ENCODE results near the gene CCND2. TPM values are rescaled to one million over a fixed set of nuclear protein-coding genes. Genes with fewer than 3 reads are reported as not detected.

Gene CCND2
- total and polyA plus RNA-seq, 2 of the 4 experiments (the other 2 are of a cell fraction): 1.1 to 2.3 TPM

DNA sequence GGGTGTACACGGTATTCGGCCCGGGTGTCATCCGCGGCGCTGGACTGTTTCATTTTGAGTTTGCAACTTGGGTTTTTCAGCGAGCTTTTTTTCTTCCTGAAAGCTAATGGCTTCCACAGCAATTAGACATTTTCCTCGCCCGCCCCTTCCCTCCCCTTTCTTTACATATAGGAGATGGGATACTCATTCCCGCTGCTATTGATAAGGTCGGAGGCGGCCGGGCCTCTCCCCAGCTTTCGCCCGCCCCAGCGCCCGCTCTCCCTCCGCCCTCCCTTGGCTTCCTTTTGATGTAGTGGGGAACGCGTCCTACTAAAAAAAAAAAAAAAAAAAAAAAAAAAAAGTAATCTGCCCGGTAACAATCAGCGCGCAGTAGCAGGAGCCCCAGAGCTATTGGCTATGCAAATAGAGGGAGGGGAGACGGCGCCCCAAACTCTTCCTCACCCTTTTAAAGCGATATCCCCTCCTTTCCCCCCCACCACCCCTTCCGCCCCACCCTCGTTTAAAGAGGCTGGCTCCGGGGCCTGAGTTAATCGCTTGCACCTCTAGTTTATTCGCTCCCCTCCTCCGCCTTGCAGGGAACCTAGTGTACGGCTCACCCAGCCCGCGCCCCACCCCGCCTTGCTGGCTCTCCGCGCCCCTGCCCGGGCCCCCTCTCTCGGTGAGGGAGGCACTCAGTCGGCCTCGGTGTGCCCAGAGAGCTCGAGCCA is 1.7 kb upstream of the CCND2 start:
- Histone ChIP-seq H3K4me1 (ENCODE audit: control insufficient read depth, insufficient read depth, low read length) (peaks cover 3% of the 10 kb centered on the region; the same call in 1 of the 2 replicates), H4K8ac (ENCODE audit: low read depth in 2 of 2, low read length in 2 of 2) (no peak overlapping the region), H3K18ac (ENCODE audit: low read depth, low read length) (no peak overlapping the region), H3K4me2 (ENCODE audit: low read depth, low read length) (peak overlapping the region; percentile 36; the same call in 1 of the 2 replicates), H4K91ac (ENCODE audit: insufficient read depth, low read depth, low read length) (no peak overlapping the region), H4K20me1 (ENCODE audit: insufficient read depth, low read length) (no peaks in the 10 kb centered on the region), H2BK20ac (ENCODE audit: low read depth, low read length) (no peak overlapping the region), H2BK5ac (ENCODE audit: low read depth, low read length, poor library complexity, severe bottlenecking) (no peak overlapping the region), H3K9me3 (ENCODE audit: control insufficient read depth, insufficient read depth, low read length) (peaks cover 4% of the 10 kb centered on the region), H3K9me1 (ENCODE audit: insufficient read depth, low read length) (no peaks in the 10 kb centered on the region), H3K14ac (replicated peaks; ENCODE audit: low read depth, low read length) (no peak overlapping the region), H2BK15ac (ENCODE audit: low read depth, low read length) (no peak overlapping the region), H3K23ac (ENCODE audit: low read depth, low read length) (no peak overlapping the region), H3K4ac (ENCODE audit: low read depth, low read length) (no peak overlapping the region), H3K56ac (ENCODE audit: extremely low read depth, insufficient read depth, low read length) (no peak overlapping the region), H2BK120ac (ENCODE audit: low read depth, low read length) (no peak overlapping the region), H3K79me1 (ENCODE audit: low read depth in 1 of 2, low read length in 2 of 2) (no peaks in the 10 kb centered on the region), H4K5ac (ENCODE audit: low read depth, low read length) (no peak overlapping the region), H3K27ac (ENCODE audit: insufficient read depth, low read length) (no peak overlapping the region), H3K4me3 (ENCODE audit: insufficient read depth, low read depth, low read length) (peak overlapping the region; percentile 14), H3K36me3 (ENCODE audit: control insufficient read depth, insufficient read depth, low read length) (no peaks in the 10 kb centered on the region; the same call in 1 of the 2 replicates), H2AK5ac (ENCODE audit: low read depth, low read length) (no peak overlapping the region), H2AK9ac (replicated peaks; ENCODE audit: low read depth, low read length, poor library complexity) (no peak overlapping the region), H3K27me3 (ENCODE audit: control insufficient read depth, insufficient read depth, low read length) (peaks cover 86% of the 10 kb centered on the region), H2AFZ (replicated peaks; ENCODE audit: low read length, poor library complexity) (peak overlapping the region; percentile 52), H3K9ac (ENCODE audit: low read depth, low read length) (no peak overlapping the region)
- ATAC-seq (ENCODE audit: low read depth) (peak; percentile 14; the same call in 1 of the 2 replicates), DNase-seq (peak; percentile 6)
- 4% methylated on average over 13 of the region's 43 CpGs; no CpG with 5 or more reads in 1 of the 2 experiments for WGBS, 2 experiments (ENCODE audit: extremely low coverage in 2 of 2, insufficient read length in 1 of 2)
- BruUV-seq (replicated peaks): no TSS peak
- in situ Hi-C loops (cut with MboI; ENCODE audit: low sequenced_read_pairs) (no loop called here), intact Hi-C loops (cut with micrococcal nuclease) (no loop called here), dilution Hi-C loops (cut with HindIII; ENCODE audit: low sequenced_read_pairs, unreplicated experiment) (no loop called here)
- CTCF ChIA-PET: interaction anchor here (0.6 to 0.9 kb wide), 2 partner anchors 164 to 170 kb away, joined by 3 to 6 read pairs; no protein-coding TSS in a partner anchor
- POLR2A ChIA-PET (ENCODE audit: unreplicated experiment): no interaction called here
- no peak for TF ChIP-seq CEBPB (IDR thresholded peaks at IDR 0.05; ENCODE audit: low read depth, low read length)
- TF ChIP-seq RFX5 (IDR thresholded peaks at IDR 0.05; ENCODE audit: low read depth, low read length): peak; percentile 91
- no peak for TF ChIP-seq CHD1 (IDR thresholded peaks at IDR 0.05; ENCODE audit: low read depth, low read length)
- TF ChIP-seq RCOR1 (IDR thresholded peaks at IDR 0.05; ENCODE audit: insufficient replicate concordance, low read length): no peak
- no peak for TF ChIP-seq ELK1 (IDR thresholded peaks at IDR 0.05; ENCODE audit: borderline replicate concordance, low read depth, low read length)

Measured in IMR-90 (cell line).